H9 (cell line): ENCODE measurements around the gene PPP2R3B. TPM values are rescaled to one million over a fixed set of nuclear protein-coding genes. Genes with fewer than 3 reads are reported as not detected.
"Not testable (repeated sequence)": the region's sequence is repeated elsewhere in the genome, so short reads cannot be mapped to it uniquely, and the experiment has no call there.

Experiments
- DNase-seq: peaks from one replicate; pipeline ENCODE4 v3.0.0-alpha.2; 2017
- H2AFZ ChIP-seq: one replicate; pipeline ENCODE4 v1.6.1; 2013; ENCODE audit warnings: mild to moderate bottlenecking, low read length, control low read depth, moderate library complexity
- H2AK5ac ChIP-seq: 2 replicates; pipeline ENCODE4 v1.6.1; 2013; ENCODE audit warnings: low read length, control low read depth, mixed read lengths; ENCODE audit not compliant: insufficient read length
- H2BK120ac ChIP-seq: one replicate; pipeline ENCODE4 v1.6.1; 2013; ENCODE audit warnings: low read depth, mild to moderate bottlenecking, low read length, control low read depth, inconsistent platforms; ENCODE audit not compliant: poor library complexity, severe bottlenecking
- H2BK12ac ChIP-seq: 2 replicates; pipeline ENCODE4 v1.6.1; 2013; ENCODE audit warnings: low read length, control low read depth, mixed read lengths, low read depth; ENCODE audit not compliant: insufficient read length
- H2BK15ac ChIP-seq: 2 replicates; pipeline ENCODE4 v1.6.1; 2013; ENCODE audit warnings: low read depth, low read length, control low read depth
- H2BK20ac ChIP-seq: one replicate; pipeline ENCODE4 v1.6.1; 2013; ENCODE audit warnings: low read depth, mild to moderate bottlenecking, low read length, control low read depth, inconsistent platforms; ENCODE audit not compliant: poor library complexity, severe bottlenecking
- H2BK5ac ChIP-seq: 2 replicates; pipeline ENCODE4 v1.6.1; 2013; ENCODE audit warnings: low read length, control low read depth, mixed read lengths; ENCODE audit not compliant: insufficient read length
- H3K14ac ChIP-seq: 2 replicates; pipeline ENCODE4 v1.6.1; 2013; ENCODE audit warnings: low read length, control low read depth; ENCODE audit not compliant: insufficient read depth
- H3K18ac ChIP-seq: 2 replicates; pipeline ENCODE4 v1.6.1; 2013; ENCODE audit warnings: low read depth, mild to moderate bottlenecking, mixed read lengths, low read length, control low read depth; ENCODE audit not compliant: insufficient read length
- H3K23ac ChIP-seq: 2 replicates; pipeline ENCODE4 v1.6.1; 2013; ENCODE audit warnings: low read length, control low read depth, mixed read lengths, low read depth; ENCODE audit not compliant: insufficient read length
- H3K23me2 ChIP-seq: 2 replicates; pipeline ENCODE4 v1.6.1; 2013; ENCODE audit warnings: low read depth, mild to moderate bottlenecking, mixed read lengths, low read length, control low read depth; ENCODE audit not compliant: insufficient read length, poor library complexity, severe bottlenecking
- H3K27ac ChIP-seq: 2 replicates; pipeline ENCODE4 v1.5.1; 2013; ENCODE audit warnings: low read length, control low read depth, mixed read lengths, low read depth; ENCODE audit not compliant: insufficient read length
- H3K27me3 ChIP-seq: 2 replicates; pipeline ENCODE4 v1.6.1; 2013; ENCODE audit warnings: low read length, control low read depth, inconsistent platforms; ENCODE audit not compliant: insufficient read depth
- H3K4ac ChIP-seq: 2 replicates; pipeline ENCODE4 v1.6.1; 2013; ENCODE audit warnings: low read depth, mild to moderate bottlenecking, control low read depth, inconsistent platforms, low read length, moderate library complexity
- H3K4me1 ChIP-seq: 2 replicates; pipeline ENCODE4 v1.6.1; 2013; ENCODE audit warnings: low read length, control low read depth, inconsistent platforms; ENCODE audit not compliant: insufficient read depth
- H3K4me2 ChIP-seq: 2 replicates; pipeline ENCODE4 v1.6.1; 2013; ENCODE audit warnings: low read length, control low read depth, mixed read lengths; ENCODE audit not compliant: insufficient read length, insufficient read depth
- H3K56ac ChIP-seq: 2 replicates; pipeline ENCODE4 v1.6.1; 2013; ENCODE audit warnings: low read depth, mild to moderate bottlenecking, mixed read lengths, low read length, control low read depth; ENCODE audit not compliant: insufficient read length
- H3K79me1 ChIP-seq: 2 replicates; pipeline ENCODE4 v1.6.1; 2013; ENCODE audit warnings: low read depth, mild to moderate bottlenecking, moderate library complexity, low read length, control low read depth, inconsistent platforms; ENCODE audit not compliant: insufficient read depth, poor library complexity, severe bottlenecking
- H3K79me2 ChIP-seq: 2 replicates; pipeline ENCODE4 v1.6.1; 2013; ENCODE audit warnings: low read length, control low read depth, inconsistent platforms; ENCODE audit not compliant: insufficient read depth
- H3K9ac ChIP-seq: 2 replicates; pipeline ENCODE4 v1.6.1; 2013; ENCODE audit warnings: low read length, control low read depth, mixed read lengths; ENCODE audit not compliant: insufficient read length; ENCODE audit errors: extremely low read depth
- H3K9me3 ChIP-seq: one replicate; pipeline ENCODE4 v1.6.1; 2013; ENCODE audit warnings: low read depth, low read length, inconsistent platforms; ENCODE audit not compliant: control insufficient read depth
- H3T11ph ChIP-seq: one replicate; pipeline ENCODE4 v1.6.1; 2013; ENCODE audit warnings: mild to moderate bottlenecking, low read length, control low read depth, inconsistent platforms
- H4K20me1 ChIP-seq: one replicate; pipeline ENCODE4 v1.6.1; 2013; ENCODE audit not compliant: control insufficient read depth, insufficient read length, insufficient read depth
- H4K5ac ChIP-seq: 2 replicates; pipeline ENCODE4 v1.6.1; 2013; ENCODE audit warnings: low read depth, mild to moderate bottlenecking, mixed read lengths, low read length, control low read depth; ENCODE audit not compliant: insufficient read length
- H4K8ac ChIP-seq: replicated peaks from 2 replicates; pipeline ENCODE4 v1.6.1; 2013; ENCODE audit warnings: low read length, control low read depth, mixed read lengths, low read depth; ENCODE audit not compliant: insufficient read length
- H4K91ac ChIP-seq: 2 replicates; pipeline ENCODE4 v1.6.1; 2013; ENCODE audit warnings: low read depth, mild to moderate bottlenecking, moderate library complexity, mixed read lengths, low read length, control low read depth; ENCODE audit not compliant: insufficient read length
- H3K27ac Mint-ChIP-seq, 3 experiments: 2 replicates in 2 of 3; 3 replicates in 1 of 3; pipeline ENCODE4 v1.8.0; 2020 to 2021; ENCODE audit warnings: mixed read lengths in 3 of 3, mild to moderate bottlenecking in 1 of 3, moderate library complexity in 1 of 3
- H3K27me3 Mint-ChIP-seq: 2 replicates; pipeline ENCODE4 v1.8.0; 2021; ENCODE audit warnings: low read depth, mild to moderate bottlenecking, moderate library complexity, mixed read lengths
- H3K36me3 Mint-ChIP-seq, 3 experiments: 2 replicates in 2 of 3; 3 replicates in 1 of 3; pipeline ENCODE4 v1.8.0; 2020 to 2021; ENCODE audit warnings: low read depth in 3 of 3, mixed read lengths in 3 of 3; ENCODE audit not compliant: insufficient read depth in 1 of 3
- H3K4me1 Mint-ChIP-seq, 2 experiments: 2 replicates each; pipeline ENCODE4 v1.8.0; 2020; ENCODE audit warnings: mixed read lengths in 2 of 2
- H3K4me3 Mint-ChIP-seq, 2 experiments: 2 replicates in 1 of 2; 3 replicates in 1 of 2; pipeline ENCODE4 v1.8.0; 2020 to 2021; ENCODE audit warnings: mild to moderate bottlenecking in 2 of 2, mixed read lengths in 2 of 2, moderate library complexity in 1 of 2
- H3K9me3 Mint-ChIP-seq, 2 experiments: 2 replicates in 1 of 2; 3 replicates in 1 of 2; pipeline ENCODE4 v1.8.0; 2020; ENCODE audit warnings: mild to moderate bottlenecking in 2 of 2, mixed read lengths in 2 of 2, moderate library complexity in 1 of 2
- WGBS: extraction: QIAGEN DNeasy Blood & Tissue Kit; methylation state at CpG from one replicate; pipeline ENCODE4 v1.1.7; 2013; ENCODE audit warnings: missing lambda C conversion rate, low lambda C conversion rate, mixed read lengths; ENCODE audit not compliant: insufficient read length; ENCODE audit errors: extremely low coverage; 5-methylcytosine and 5-hydroxymethylcytosine counted together
- total RNA-seq: library from RNA; stranded (reverse); gene quantifications from 2 replicates; pipeline ENCODE4 v1.2.1, GENCODE V29; 2021
- TF ChIP-seq, protein P1 (sequence below): fragments of 200-600 bp; sonication (generic); conservative IDR thresholded peaks from 3 replicates; pipeline ENCODE4 v1.8.0; 2021; ENCODE audit warnings: antibody characterized with exemption, mild to moderate bottlenecking

The PPP2R3B gene
- total RNA-seq, 1 experiment from 2014 or later = 72.1 TPM

DNA sequence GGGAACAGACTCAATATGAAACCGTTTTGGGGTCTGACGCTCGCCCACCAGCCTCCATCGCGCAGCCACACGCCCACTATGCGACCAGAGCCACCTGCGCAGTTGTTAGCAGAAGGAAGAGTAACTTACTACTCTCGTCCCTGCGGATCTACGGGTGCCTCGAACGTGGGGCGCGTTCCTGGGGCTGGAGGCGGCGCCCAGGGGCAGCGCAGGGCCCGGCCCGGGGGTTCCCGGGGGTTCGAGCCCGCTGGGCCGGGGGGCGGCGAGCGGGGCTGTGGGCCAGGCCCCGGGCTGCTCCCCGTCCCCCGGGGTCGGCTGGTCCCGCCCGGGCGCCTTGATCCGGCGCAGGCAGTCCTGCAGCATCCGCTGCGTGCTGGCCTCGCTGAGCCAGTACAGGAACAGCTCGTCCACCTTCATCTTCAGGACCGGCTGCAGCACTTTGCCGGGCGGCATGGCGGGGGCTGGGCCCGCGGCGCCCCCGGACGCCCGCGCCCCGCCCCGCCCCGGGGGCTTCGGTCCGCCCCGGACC, 404 bp downstream of the PPP2R3B start:
- H4K5ac ChIP-seq = no peak overlapping the region
- Mint-ChIP-seq H3K4me1 (peaks cover 0 to 8% of the 10 kb centered on the region in 2 experiments; a peak in 2 of 4 replicates), H3K4me3 (peak overlapping the region; percentile 63 to 79), H3K27ac (no peak overlapping the region), H3K36me3 (peaks cover 4 to 8% (median 4%) of the 10 kb centered on the region in 3 experiments; a peak in 6 of 7 replicates), H3K27me3 (peaks cover 3% of the 10 kb centered on the region; the same call in 1 of the 2 replicates), H3K9me3 (no peaks in the 10 kb centered on the region; a peak in 1 of 5 replicates)
- H3K4me2 ChIP-seq = peak overlapping the region; percentile 54
- H3K9me3 ChIP-seq = no peaks in the 10 kb centered on the region
- H2BK15ac ChIP-seq = no peak overlapping the region
- H4K91ac ChIP-seq = no peak overlapping the region
- H3K4ac ChIP-seq = no peak overlapping the region
- H3K27ac ChIP-seq = no peak overlapping the region
- H3K23ac ChIP-seq = no peak overlapping the region
- H3K14ac ChIP-seq = peak overlapping the region; percentile 2; the same call in 1 of the 2 replicates
- no peaks in the 10 kb centered on the region for H4K20me1 ChIP-seq
- no peak overlapping the region for H3K56ac ChIP-seq
- H3K23me2 ChIP-seq = peaks cover 5% of the 10 kb centered on the region
- no peak overlapping the region for H2BK12ac ChIP-seq
- H3K79me1 ChIP-seq = no peaks in the 10 kb centered on the region
- no peak overlapping the region for H3K18ac ChIP-seq
- H3K27me3 ChIP-seq = no peaks in the 10 kb centered on the region
- no peak overlapping the region for H2AK5ac ChIP-seq
- no peak for DNase-seq
- H2BK20ac ChIP-seq = no peak overlapping the region
- peak overlapping the region; percentile 53 for H3K9ac ChIP-seq
- H3T11ph ChIP-seq = no peak overlapping the region
- H2AFZ ChIP-seq = no peak overlapping the region
- no peak overlapping the region for H2BK5ac ChIP-seq
- H4K8ac ChIP-seq = no peak overlapping the region
- H2BK120ac ChIP-seq = no peak overlapping the region
- peaks cover 3% of the 10 kb centered on the region; the same call in 1 of the 2 replicates for H3K79me2 ChIP-seq
- TF ChIP-seq, protein P1, sequence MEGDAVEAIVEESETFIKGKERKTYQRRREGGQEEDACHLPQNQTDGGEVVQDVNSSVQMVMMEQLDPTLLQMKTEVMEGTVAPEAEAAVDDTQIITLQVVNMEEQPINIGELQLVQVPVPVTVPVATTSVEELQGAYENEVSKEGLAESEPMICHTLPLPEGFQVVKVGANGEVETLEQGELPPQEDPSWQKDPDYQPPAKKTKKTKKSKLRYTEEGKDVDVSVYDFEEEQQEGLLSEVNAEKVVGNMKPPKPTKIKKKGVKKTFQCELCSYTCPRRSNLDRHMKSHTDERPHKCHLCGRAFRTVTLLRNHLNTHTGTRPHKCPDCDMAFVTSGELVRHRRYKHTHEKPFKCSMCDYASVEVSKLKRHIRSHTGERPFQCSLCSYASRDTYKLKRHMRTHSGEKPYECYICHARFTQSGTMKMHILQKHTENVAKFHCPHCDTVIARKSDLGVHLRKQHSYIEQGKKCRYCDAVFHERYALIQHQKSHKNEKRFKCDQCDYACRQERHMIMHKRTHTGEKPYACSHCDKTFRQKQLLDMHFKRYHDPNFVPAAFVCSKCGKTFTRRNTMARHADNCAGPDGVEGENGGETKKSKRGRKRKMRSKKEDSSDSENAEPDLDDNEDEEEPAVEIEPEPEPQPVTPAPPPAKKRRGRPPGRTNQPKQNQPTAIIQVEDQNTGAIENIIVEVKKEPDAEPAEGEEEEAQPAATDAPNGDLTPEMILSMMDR = no peak
- H3K4me1 ChIP-seq = no peaks in the 10 kb centered on the region
- WGBS = no CpG with 5 or more reads among the region's 57 CpGs

DNA sequence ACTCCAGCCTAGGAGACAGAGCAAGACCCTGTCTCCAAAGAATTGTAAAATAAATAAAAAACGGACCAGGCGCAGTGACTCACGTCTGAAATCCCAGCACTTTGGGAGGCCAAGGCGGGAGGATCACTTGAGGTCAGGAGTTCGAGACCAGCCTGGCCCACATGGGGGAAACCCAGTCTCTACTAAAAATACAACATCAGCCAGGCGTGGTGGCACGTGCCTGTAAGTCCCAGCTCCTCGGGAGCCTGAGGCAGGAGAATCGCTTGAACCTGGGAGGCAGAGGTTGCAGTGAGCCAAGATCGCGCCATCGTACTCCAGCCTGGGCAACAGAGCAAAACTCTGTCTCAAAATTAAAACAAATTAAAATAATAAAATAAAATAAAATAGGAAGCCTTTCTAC, 971 bp downstream of the PPP2R3B start:
- not testable (repeated sequence) for H3K4me1 ChIP-seq, H4K20me1 ChIP-seq, H2BK120ac ChIP-seq, H2AFZ ChIP-seq, H2BK15ac ChIP-seq, H3K27me3 Mint-ChIP-seq, H3K4me1 Mint-ChIP-seq, H4K91ac ChIP-seq, H3K4ac ChIP-seq, H2BK20ac ChIP-seq, H3K23ac ChIP-seq, H2BK5ac ChIP-seq, H3K23me2 ChIP-seq, H3K9me3 Mint-ChIP-seq, H2BK12ac ChIP-seq, DNase-seq, H3K27me3 ChIP-seq, H3K9me3 ChIP-seq, H3K27ac ChIP-seq, H3K9ac ChIP-seq, H4K8ac ChIP-seq, H3K36me3 Mint-ChIP-seq, H3K79me2 ChIP-seq, H3K14ac ChIP-seq, H3T11ph ChIP-seq, H3K56ac ChIP-seq, H2AK5ac ChIP-seq, H3K27ac Mint-ChIP-seq, H3K79me1 ChIP-seq, H3K18ac ChIP-seq, H4K5ac ChIP-seq
- H3K4me3 Mint-ChIP-seq = peak overlapping the region; percentile 63 to 79
- peak overlapping the region; percentile 54 for H3K4me2 ChIP-seq
- no CpG with 5 or more reads among the region's 12 CpGs for WGBS
